HepG2 (cell line): ENCODE data around the gene TMX1. TPM values are rescaled to one million over a fixed set of nuclear protein-coding genes. Genes with fewer than 3 reads are reported as not detected.

ENCODE experiments used
- ATAC-seq: fragments of 200-7000 bp; cut with Tn5 transposase; 3 replicates; pipeline ENCODE4 v1.9.1; 2020; ENCODE audit warnings: mild to moderate bottlenecking, moderate library complexity
- BruUV-seq: library from RNA; stranded (reverse); fragments of 400-500 nt; replicated peaks from 2 replicates; lab custom pipeline; 2021; lab: Mats Ljungman, UMichigan
- CTCF ChIA-PET: fragments of 300-600 bp; formaldehyde crosslinking; extraction: SDS; loops from one replicate; lab custom pipeline; 2021; ENCODE audit warnings: low total read pairs, inconsistent platforms, low intra/inter-chr PET ratio; lab: Yijun Ruan, JAX
- POLR2A ChIA-PET: fragments of 350-600 bp; sonication (Branson Sonifier 250); formaldehyde crosslinking; loops from one replicate; lab custom pipeline; 2020; ENCODE audit warnings: antibody characterized with exemption, inconsistent platforms; lab: Yijun Ruan, JAX
- DNase-seq: peaks from one replicate; pipeline ENCODE4 v3.0.0-alpha.2; 2015; ENCODE audit warnings: low spot score
- FAIRE-seq: peaks from 3 replicates; lab custom pipeline; 2011; peaks lifted over from hg19 to GRCh38; lab: Jason Lieb, UNC
- H2AFZ ChIP-seq: one replicate; pipeline ENCODE4 v1.6.1; 2011; ENCODE audit warnings: low read length, inconsistent platforms
- H3K27ac ChIP-seq: fragments of 300-600 bp; 3 replicates; pipeline ENCODE4 v1.8.0; 2011; ENCODE audit warnings: mixed run types, mild to moderate bottlenecking, mixed read lengths, low read length, inconsistent platforms; ENCODE audit not compliant: insufficient read depth; ENCODE audit errors: extremely low read length
- H3K27me3 ChIP-seq, 2 experiments: fragments of 200-600 bp in 1 of 2; 2 replicates in 1 of 2; 3 replicates in 1 of 2; pipeline versions ENCODE4 v1.6.0 to v1.8.0; 2011; ENCODE audit warnings: low read length in 2 of 2, mild to moderate bottlenecking in 2 of 2, moderate library complexity in 2 of 2, inconsistent platforms in 1 of 2; ENCODE audit not compliant: insufficient read depth in 2 of 2, control insufficient read depth in 1 of 2
- H3K36me3 ChIP-seq, 2 experiments: fragments of 200-600 bp in 1 of 2; replicated peaks in 1 of 2; 2 replicates in 1 of 2; 3 replicates in 1 of 2; pipeline versions ENCODE4 v1.5.1 to v1.8.0; 2011; ENCODE audit warnings: low read length in 2 of 2, inconsistent platforms in 1 of 2; ENCODE audit not compliant: insufficient read depth in 2 of 2, control insufficient read depth in 1 of 2
- H3K4me1 ChIP-seq: 2 replicates; pipeline ENCODE4 v1.5.1; 2012; ENCODE audit warnings: low read length, inconsistent platforms; ENCODE audit not compliant: insufficient read depth
- H3K4me2 ChIP-seq: 2 replicates; pipeline ENCODE4 v1.6.0; 2011; ENCODE audit warnings: low read depth, low read length, inconsistent platforms
- H3K4me3 ChIP-seq, 3 experiments: fragments of 200-600 bp in 1 of 3; sonication (generic), shearing (Covaris generic) in 1 of 3; replicated peaks in 1 of 3; 2 replicates each; pipeline ENCODE4 v1.5.1; 2011 to 2016; ENCODE audit warnings: low read length in 3 of 3, inconsistent platforms in 2 of 3, low read depth in 2 of 3, mild to moderate bottlenecking in 2 of 3, control low read depth in 1 of 3, mixed read lengths in 1 of 3; ENCODE audit not compliant: insufficient read depth in 1 of 3
- H3K79me2 ChIP-seq: one replicate; pipeline ENCODE4 v1.6.1; 2011; ENCODE audit warnings: low read length, inconsistent platforms; ENCODE audit not compliant: insufficient read depth
- H3K9ac ChIP-seq: 2 replicates; pipeline ENCODE4 v1.6.0; 2011; ENCODE audit warnings: mild to moderate bottlenecking, low read depth, low read length, inconsistent platforms; ENCODE audit not compliant: insufficient read depth
- H3K9me3 ChIP-seq: 2 replicates; pipeline ENCODE4 v1.5.1; 2012; ENCODE audit warnings: mild to moderate bottlenecking, low read length
- H4K20me1 ChIP-seq: 2 replicates; pipeline ENCODE4 v1.6.0; 2011; ENCODE audit warnings: inconsistent platforms, mild to moderate bottlenecking, low read length, moderate library complexity; ENCODE audit not compliant: insufficient read depth
- GZF1 ChIP-seq: sonication (generic); formaldehyde crosslinking; IDR thresholded peaks from 2 replicates; pipeline ENCODE4 v1.5.1; 2020; ENCODE audit warnings: mild to moderate bottlenecking, missing genetic modification reagents
- NR2C2 ChIP-seq: sonication (generic); formaldehyde crosslinking; IDR thresholded peaks from 2 replicates; pipeline ENCODE4 v1.4.0; 2020; ENCODE audit warnings: missing genetic modification reagents, mild to moderate bottlenecking, moderate library complexity, borderline replicate concordance
- NRL ChIP-seq: sonication (generic); formaldehyde crosslinking; IDR thresholded peaks from 2 replicates; pipeline ENCODE4 v1.5.0; 2020; ENCODE audit warnings: missing genetic modification reagents, mild to moderate bottlenecking, moderate library complexity, borderline replicate concordance
- POLR2AphosphoS5 ChIP-seq: IDR thresholded peaks from 2 replicates; pipeline ENCODE4 v1.6.1; 2012; ENCODE audit warnings: low read depth, low read length
- ZFX ChIP-seq: sonication (generic); formaldehyde crosslinking; IDR thresholded peaks from 2 replicates; pipeline ENCODE4 v1.4.0; 2020; ENCODE audit warnings: mild to moderate bottlenecking, low read depth, missing genetic modification reagents, moderate library complexity
- ZNF33B ChIP-seq: sonication (generic); formaldehyde crosslinking; IDR thresholded peaks from 2 replicates; pipeline ENCODE4 v1.5.1; 2020; ENCODE audit warnings: mild to moderate bottlenecking, missing genetic modification reagents
- ZNF775 ChIP-seq: sonication (generic); formaldehyde crosslinking; IDR thresholded peaks from 2 replicates; pipeline ENCODE4 v1.4.0; 2020; ENCODE audit warnings: missing genetic modification reagents, mild to moderate bottlenecking, moderate library complexity, borderline replicate concordance
- WGBS: methylation state at CpG from one replicate; pipeline ENCODE4 v1.1.6; 2017; ENCODE audit warnings: low lambda C conversion rate; 5-methylcytosine and 5-hydroxymethylcytosine counted together
- in situ Hi-C: cut with HindIII; loops from 2 replicates; pipeline ENCODE4 v1.10.0; 2017; ENCODE audit warnings: low pct_unique_long_range_greater_than_20kb; ENCODE audit not compliant: extremely low pct_ligation_motif_present
- intact Hi-C: fragments of 100-400 bp; cut with micrococcal nuclease; formaldehyde crosslinking; loops from one replicate; pipeline ENCODE4 v1.10.0; 2022; ENCODE audit not compliant: unreplicated experiment
- polyA plus RNA-seq, 8 experiments: library from polyadenylated mRNA; depleted of rRNA in 3 of 8; stranded (reverse) in 7 of 8; unstranded in 1 of 8; fragments of >200 nt; fragmentation: Illumina TruSeq in 4 of 8; extraction: Trizol in 4 of 8; gene quantifications; 2 replicates each; pipeline versions ENCODE4 v1.2.1 to v1.2.3, GENCODE V29; 2011 to 2016; ENCODE audit warnings: low read depth in 4 of 8, missing spikeins in 1 of 8, mixed read lengths in 1 of 8; ENCODE audit not compliant: insufficient read depth in 1 of 8
- total RNA-seq, 5 experiments: library from RNA; depleted of rRNA; stranded (reverse); fragments of >200 nt; fragmentation: Illumina TruSeq; extraction: Trizol; gene quantifications; 2 replicates each; pipeline ENCODE4 v1.2.3, GENCODE V29; 2016; ENCODE audit warnings: low read depth in 1 of 5
- TF ChIP-seq, protein P1 (sequence below): IDR thresholded peaks from 2 replicates; pipeline ENCODE4 v1.6.1; 2016; ENCODE audit warnings: missing compliant biosample characterization, missing genetic modification reagents, borderline replicate concordance
- TF ChIP-seq, protein P2 (sequence below): sonication (generic); formaldehyde crosslinking; IDR thresholded peaks from 2 replicates; pipeline ENCODE4 v1.4.0; 2020; ENCODE audit warnings: missing genetic modification reagents, borderline replicate concordance
- TF ChIP-seq, protein P3 (sequence below): sonication (generic); IDR thresholded peaks from 2 replicates; pipeline ENCODE4 v1.6.1; 2016; ENCODE audit warnings: low read depth, borderline replicate concordance

The TMX1 gene
- total and polyA plus RNA-seq, 2 of the 13 experiments (the other 11 are each of a cell fraction or from before 2014, with no cell fraction given) = 23.0 to 56.8 TPM

DNA sequence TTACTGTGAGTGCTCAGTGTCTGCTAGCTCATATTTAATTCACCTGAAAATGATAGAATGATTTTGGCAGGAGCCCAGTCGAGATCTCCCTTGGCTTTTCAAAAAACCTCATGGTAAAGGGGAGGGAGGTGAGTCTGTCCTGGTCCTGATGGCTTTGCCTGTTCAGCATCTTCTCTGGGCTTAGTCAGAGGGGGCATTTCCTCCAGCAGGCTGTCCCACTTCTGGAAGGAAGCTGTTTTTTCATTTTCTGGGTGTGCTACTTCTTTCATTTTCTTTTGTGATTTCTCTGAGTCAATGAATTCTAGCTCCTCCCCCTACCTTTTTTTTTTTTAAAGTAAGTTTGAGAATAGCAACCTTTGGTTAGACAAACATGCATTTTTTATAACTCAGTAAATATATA, 58.8 kb downstream of the TMX1 start (continued):
- TF ChIP-seq ZFX = no peak
- no peak for TF ChIP-seq ZNF775 (CRISPR knock-in tag)

DNA sequence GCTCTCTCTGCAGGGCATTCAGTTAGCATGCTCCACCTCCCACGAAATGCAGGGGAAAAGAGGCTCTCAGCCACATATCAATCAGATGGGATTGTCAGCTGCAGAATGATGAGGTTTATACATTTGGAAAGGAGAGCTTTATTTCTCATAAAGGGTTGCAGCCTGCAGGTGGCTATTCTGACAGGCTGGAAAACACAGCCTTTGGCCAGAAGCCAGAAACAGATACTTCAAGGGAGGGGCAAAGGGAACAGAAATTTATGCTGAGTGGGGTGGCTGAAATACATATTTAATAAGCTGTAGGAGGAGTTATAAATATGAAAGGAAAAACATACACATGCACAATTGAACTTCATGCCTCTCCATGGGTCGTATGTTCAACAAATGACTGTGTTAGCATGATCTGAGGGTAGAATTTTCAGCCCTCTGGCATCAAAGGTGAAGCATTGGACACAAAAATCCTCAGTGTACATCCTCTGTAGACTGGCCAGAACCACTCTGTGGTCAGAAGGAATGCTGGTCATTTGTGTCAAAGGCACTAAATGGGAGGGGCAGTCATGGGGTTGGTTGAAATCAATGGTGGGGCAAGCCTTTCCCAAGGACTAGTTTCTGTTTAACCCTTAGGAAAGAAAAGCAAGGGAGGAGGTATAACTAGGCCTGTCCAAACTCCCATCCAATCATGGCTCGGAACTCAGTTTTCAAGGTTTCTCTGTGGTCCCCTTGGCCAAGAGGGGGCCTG, 62.4 kb downstream of the TMX1 start:
- no peak overlapping the region for H3K27ac ChIP-seq
- H3K9me3 ChIP-seq = no peaks in the 10 kb centered on the region
- TF ChIP-seq POLR2AphosphoS5 (no peak), GZF1 (CRISPR knock-in tag) (no peak), NR2C2 (no peak), NRL (CRISPR knock-in tag) (no peak), ZNF33B (CRISPR knock-in tag) (no peak)
- TF ChIP-seq, protein P1, sequence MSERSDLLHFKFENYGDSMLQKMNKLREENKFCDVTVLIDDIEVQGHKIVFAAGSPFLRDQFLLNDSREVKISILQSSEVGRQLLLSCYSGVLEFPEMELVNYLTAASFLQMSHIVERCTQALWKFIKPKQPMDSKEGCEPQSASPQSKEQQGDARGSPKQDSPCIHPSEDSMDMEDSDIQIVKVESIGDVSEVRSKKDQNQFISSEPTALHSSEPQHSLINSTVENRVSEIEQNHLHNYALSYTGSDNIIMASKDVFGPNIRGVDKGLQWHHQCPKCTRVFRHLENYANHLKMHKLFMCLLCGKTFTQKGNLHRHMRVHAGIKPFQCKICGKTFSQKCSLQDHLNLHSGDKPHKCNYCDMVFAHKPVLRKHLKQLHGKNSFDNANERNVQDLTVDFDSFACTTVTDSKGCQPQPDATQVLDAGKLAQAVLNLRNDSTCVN = no peak
- TF ChIP-seq, protein P2, sequence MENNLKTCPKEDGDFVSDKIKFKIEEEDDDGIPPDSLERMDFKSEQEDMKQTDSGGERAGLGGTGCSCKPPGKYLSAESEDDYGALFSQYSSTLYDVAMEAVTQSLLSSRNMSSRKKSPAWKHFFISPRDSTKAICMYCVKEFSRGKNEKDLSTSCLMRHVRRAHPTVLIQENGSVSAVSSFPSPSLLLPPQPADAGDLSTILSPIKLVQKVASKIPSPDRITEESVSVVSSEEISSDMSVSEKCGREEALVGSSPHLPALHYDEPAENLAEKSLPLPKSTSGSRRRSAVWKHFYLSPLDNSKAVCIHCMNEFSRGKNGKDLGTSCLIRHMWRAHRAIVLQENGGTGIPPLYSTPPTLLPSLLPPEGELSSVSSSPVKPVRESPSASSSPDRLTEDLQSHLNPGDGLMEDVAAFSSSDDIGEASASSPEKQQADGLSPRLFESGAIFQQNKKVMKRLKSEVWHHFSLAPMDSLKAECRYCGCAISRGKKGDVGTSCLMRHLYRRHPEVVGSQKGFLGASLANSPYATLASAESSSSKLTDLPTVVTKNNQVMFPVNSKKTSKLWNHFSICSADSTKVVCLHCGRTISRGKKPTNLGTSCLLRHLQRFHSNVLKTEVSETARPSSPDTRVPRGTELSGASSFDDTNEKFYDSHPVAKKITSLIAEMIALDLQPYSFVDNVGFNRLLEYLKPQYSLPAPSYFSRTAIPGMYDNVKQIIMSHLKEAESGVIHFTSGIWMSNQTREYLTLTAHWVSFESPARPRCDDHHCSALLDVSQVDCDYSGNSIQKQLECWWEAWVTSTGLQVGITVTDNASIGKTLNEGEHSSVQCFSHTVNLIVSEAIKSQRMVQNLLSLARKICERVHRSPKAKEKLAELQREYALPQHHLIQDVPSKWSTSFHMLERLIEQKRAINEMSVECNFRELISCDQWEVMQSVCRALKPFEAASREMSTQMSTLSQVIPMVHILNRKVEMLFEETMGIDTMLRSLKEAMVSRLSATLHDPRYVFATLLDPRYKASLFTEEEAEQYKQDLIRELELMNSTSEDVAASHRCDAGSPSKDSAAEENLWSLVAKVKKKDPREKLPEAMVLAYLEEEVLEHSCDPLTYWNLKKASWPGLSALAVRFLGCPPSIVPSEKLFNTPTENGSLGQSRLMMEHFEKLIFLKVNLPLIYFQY (CRISPR knock-in tag) = no peak
- TF ChIP-seq, protein P3, sequence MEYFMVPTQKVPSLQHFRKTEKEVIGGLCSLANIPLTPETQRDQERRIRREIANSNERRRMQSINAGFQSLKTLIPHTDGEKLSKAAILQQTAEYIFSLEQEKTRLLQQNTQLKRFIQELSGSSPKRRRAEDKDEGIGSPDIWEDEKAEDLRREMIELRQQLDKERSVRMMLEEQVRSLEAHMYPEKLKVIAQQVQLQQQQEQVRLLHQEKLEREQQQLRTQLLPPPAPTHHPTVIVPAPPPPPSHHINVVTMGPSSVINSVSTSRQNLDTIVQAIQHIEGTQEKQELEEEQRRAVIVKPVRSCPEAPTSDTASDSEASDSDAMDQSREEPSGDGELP = no peak
- TF ChIP-seq, all 625 proteins: peak for 0
- no peaks in the 10 kb centered on the region for H3K27me3 ChIP-seq
- POLR2A ChIA-PET = no interaction called here
- H4K20me1 ChIP-seq = no peaks in the 10 kb centered on the region
- CTCF ChIA-PET = no interaction called here
- no peak for DNase-seq
- no peaks in the 10 kb centered on the region for H3K4me1 ChIP-seq
- in situ Hi-C loops = no loop called here
- no peak overlapping the region for H3K4me2 ChIP-seq
- no peak overlapping the region for H3K4me3 ChIP-seq
- ATAC-seq = no peak
- BruUV-seq = no TSS peak
- no peaks in the 10 kb centered on the region for H3K36me3 ChIP-seq
- H3K9ac ChIP-seq = no peak overlapping the region
- no peaks in the 10 kb centered on the region for H3K79me2 ChIP-seq
- 22% methylated on average over 3 of the region's 3 CpGs for WGBS
- FAIRE-seq = no peak
- intact Hi-C loops = no loop called here
- no peak overlapping the region for H2AFZ ChIP-seq
